H1 (cell line): Measurements from ENCODE around the gene MZT2A. TPM values are rescaled to one million over a fixed set of nuclear protein-coding genes. Genes with fewer than 3 reads are reported as not detected.

Experiments
- CTCF ChIA-PET: fragments of 300-600 bp; sonication (Branson Sonifier 250); formaldehyde crosslinking; loops from one replicate; lab custom pipeline; 2021; ENCODE audit not compliant: partially characterized antibody; lab: Charles Lee
- POLR2A ChIA-PET: fragments of 300-600 bp; sonication (Branson Sonifier 250); formaldehyde crosslinking; loops from one replicate; lab custom pipeline; 2021; ENCODE audit warnings: inconsistent platforms; ENCODE audit not compliant: partially characterized antibody; lab: Charles Lee
- DNase-seq, 2 experiments: peaks; one replicate each; pipeline versions ENCODE4 v3.0.0 to v3.0.0-alpha.2; 2010 to 2022; ENCODE audit warnings: low spot score in 2 of 2, low read depth in 1 of 2, mixed read lengths in 1 of 2
- FAIRE-seq: peaks from 2 replicates; lab custom pipeline; 2011; peaks lifted over from hg19 to GRCh38; lab: Jason Lieb, UNC
- H2AFZ ChIP-seq: 2 replicates; pipeline ENCODE4 v1.8.1; 2012; ENCODE audit warnings: low read length, inconsistent platforms
- H2AK5ac ChIP-seq: 2 replicates; pipeline ENCODE4 v1.6.1; 2013; ENCODE audit warnings: low read depth, low read length
- H2BK120ac ChIP-seq: replicated peaks from 2 replicates; pipeline ENCODE3; 2013; ENCODE audit warnings: low read depth, low read length, inconsistent platforms
- H2BK12ac ChIP-seq: 2 replicates; pipeline ENCODE4 v1.6.1; 2013; ENCODE audit warnings: low read depth, low read length
- H2BK15ac ChIP-seq: 2 replicates; pipeline ENCODE4 v1.6.1; 2013; ENCODE audit warnings: low read length
- H2BK20ac ChIP-seq: 2 replicates; pipeline ENCODE4 v1.6.1; 2013; ENCODE audit warnings: low read length
- H2BK5ac ChIP-seq: 2 replicates; pipeline ENCODE4 v1.6.1; 2013; ENCODE audit warnings: low read depth, low read length
- H3K14ac ChIP-seq: 2 replicates; pipeline ENCODE4 v1.6.1; 2013; ENCODE audit warnings: inconsistent platforms; ENCODE audit not compliant: insufficient read length
- H3K18ac ChIP-seq: 2 replicates; pipeline ENCODE4 v1.6.1; 2013; ENCODE audit warnings: low read length; ENCODE audit errors: extremely low read depth
- H3K23ac ChIP-seq: 2 replicates; pipeline ENCODE4 v1.6.1; 2013; ENCODE audit warnings: inconsistent platforms; ENCODE audit not compliant: insufficient read length
- H3K23me2 ChIP-seq: 2 replicates; pipeline ENCODE4 v1.6.1; 2013; ENCODE audit warnings: low read depth, low read length
- H3K27ac ChIP-seq: 2 replicates; pipeline ENCODE4 v1.6.1; 2011; ENCODE audit warnings: low read depth, low read length, inconsistent platforms
- H3K27me3 ChIP-seq, 4 experiments: replicated peaks in 1 of 4; 1 replicate in 1 of 4; 2 replicates in 3 of 4; pipeline versions ENCODE4 v1.6.1 to v1.8.1; 2011 to 2013; ENCODE audit warnings: low read length in 3 of 4, mild to moderate bottlenecking in 3 of 4, inconsistent platforms in 2 of 4, mixed read lengths in 2 of 4, moderate library complexity in 1 of 4; ENCODE audit not compliant: control insufficient read depth in 3 of 4, insufficient read depth in 3 of 4; ENCODE audit errors: extremely low read depth in 1 of 4
- H3K36me3 ChIP-seq, 4 experiments: 2 replicates each; pipeline versions ENCODE4 v1.6.1 to v1.8.1; 2011 to 2013; ENCODE audit warnings: mild to moderate bottlenecking in 4 of 4, low read length in 3 of 4, moderate library complexity in 2 of 4, control low read depth in 1 of 4, inconsistent platforms in 1 of 4; ENCODE audit not compliant: insufficient read depth in 4 of 4, control insufficient read depth in 2 of 4
- H3K4ac ChIP-seq: replicated peaks from 2 replicates; pipeline ENCODE3; 2013; ENCODE audit warnings: low read length, low read depth, mixed read lengths, inconsistent platforms; ENCODE audit not compliant: insufficient read length
- H3K4me1 ChIP-seq, 4 experiments: replicated peaks in 1 of 4; 1 replicate in 1 of 4; 2 replicates in 3 of 4; pipeline versions ENCODE4 v1.6.1 to v1.8.1; 2011 to 2013; ENCODE audit warnings: low read length in 3 of 4, inconsistent platforms in 2 of 4, mixed read lengths in 1 of 4; ENCODE audit not compliant: insufficient read depth in 4 of 4, control insufficient read depth in 3 of 4
- H3K4me2 ChIP-seq, 2 experiments: 2 replicates each; pipeline versions ENCODE4 v1.6.1 to v1.8.1; 2011 to 2013; ENCODE audit warnings: low read depth in 2 of 2, low read length in 2 of 2, control low read depth in 1 of 2, inconsistent platforms in 1 of 2, mild to moderate bottlenecking in 1 of 2; ENCODE audit not compliant: insufficient read depth in 1 of 2
- H3K4me3 ChIP-seq, 4 experiments: fragments of 200-600, 300-600 bp in 1 of 4; sonication (generic), shearing (Covaris generic), sonication (Bioruptor Twin) in 1 of 4; 2 replicates each; pipeline versions ENCODE4 v1.5.1 to v1.8.1; 2011 to 2016; ENCODE audit warnings: low read length in 4 of 4, low read depth in 3 of 4, control low read depth in 2 of 4, inconsistent platforms in 2 of 4, mild to moderate bottlenecking in 2 of 4, mixed read lengths in 1 of 4, moderate library complexity in 1 of 4; ENCODE audit not compliant: insufficient read depth in 2 of 4; ENCODE audit errors: extremely low read depth in 1 of 4
- H3K56ac ChIP-seq: replicated peaks from 2 replicates; pipeline ENCODE3; 2013; ENCODE audit warnings: low read depth, mild to moderate bottlenecking, mixed read lengths, low read length, inconsistent platforms; ENCODE audit not compliant: insufficient read length
- H3K79me1 ChIP-seq: 2 replicates; pipeline ENCODE4 v1.6.1; 2013; ENCODE audit warnings: low read depth, low read length, control low read depth
- H3K79me2 ChIP-seq, 2 experiments: 2 replicates each; pipeline versions ENCODE4 v1.6.1 to v1.8.1; 2012 to 2013; ENCODE audit warnings: low read length in 2 of 2, mild to moderate bottlenecking in 2 of 2, inconsistent platforms in 1 of 2; ENCODE audit not compliant: insufficient read depth in 2 of 2, control insufficient read depth in 1 of 2
- H3K9ac ChIP-seq, 4 experiments: replicated peaks in 1 of 4; 1 replicate in 1 of 4; 2 replicates in 3 of 4; pipeline versions ENCODE4 v1.6.1 to v1.8.1; 2011 to 2013; ENCODE audit warnings: low read depth in 3 of 4, low read length in 3 of 4, control low read depth in 2 of 4, mild to moderate bottlenecking in 2 of 4, moderate library complexity in 2 of 4, inconsistent platforms in 1 of 4; ENCODE audit errors: extremely low read depth in 1 of 4
- H3K9me3 ChIP-seq, 2 experiments: 2 replicates each; pipeline versions ENCODE4 v1.6.1 to v1.8.1; 2012 to 2013; ENCODE audit warnings: mild to moderate bottlenecking in 2 of 2, moderate library complexity in 2 of 2, control low read depth in 1 of 2, inconsistent platforms in 1 of 2, low read depth in 1 of 2, low read length in 1 of 2, mixed read lengths in 1 of 2; ENCODE audit not compliant: insufficient read depth in 2 of 2
- H4K20me1 ChIP-seq, 2 experiments: replicated peaks in 1 of 2; 2 replicates each; pipeline versions ENCODE3 to v1.8.1; 2011 to 2013; ENCODE audit warnings: inconsistent platforms in 2 of 2, low read length in 2 of 2, mild to moderate bottlenecking in 1 of 2; ENCODE audit not compliant: insufficient read depth in 2 of 2, control insufficient read depth in 1 of 2
- H4K5ac ChIP-seq: 2 replicates; pipeline ENCODE4 v1.6.1; 2013; ENCODE audit warnings: low read length, low read depth, mixed read lengths, inconsistent platforms; ENCODE audit not compliant: insufficient read length
- H4K8ac ChIP-seq: 2 replicates; pipeline ENCODE4 v1.8.0; 2013; ENCODE audit warnings: mild to moderate bottlenecking, moderate library complexity, low read length, inconsistent platforms; ENCODE audit not compliant: insufficient read depth; ENCODE audit errors: extremely low read depth
- H4K91ac ChIP-seq: replicated peaks from 2 replicates; pipeline ENCODE3; 2013; ENCODE audit warnings: low read length, mixed read lengths, inconsistent platforms; ENCODE audit not compliant: insufficient read length
- BACH1 ChIP-seq: IDR thresholded peaks from 2 replicates; pipeline ENCODE4 v1.6.1; 2012; ENCODE audit warnings: low read length, improper control_type of control experiment
- CEBPB ChIP-seq: IDR thresholded peaks from 2 replicates; pipeline ENCODE4 v1.6.1; 2012; ENCODE audit warnings: low read depth, low read length
- CTBP2 ChIP-seq: IDR thresholded peaks from 2 replicates; pipeline ENCODE4 v1.7.0; 2011; ENCODE audit warnings: borderline replicate concordance, mild to moderate bottlenecking, moderate library complexity, mixed read lengths, low read length; ENCODE audit not compliant: insufficient read depth, insufficient read length
- EZH2 ChIP-seq: fragments of 200-600 bp; sonication (generic); IDR thresholded peaks from 2 replicates; pipeline ENCODE4 v1.7.1; 2012; ENCODE audit warnings: low read depth, mild to moderate bottlenecking, moderate library complexity, low read length, inconsistent platforms; ENCODE audit not compliant: severe bottlenecking
- GABPA ChIP-seq: IDR thresholded peaks from 2 replicates; pipeline ENCODE4 v1.6.1; 2011; ENCODE audit warnings: mild to moderate bottlenecking, low read length, moderate library complexity, borderline replicate concordance; ENCODE audit not compliant: insufficient read depth
- GTF2F1 ChIP-seq: IDR thresholded peaks from 2 replicates; pipeline ENCODE4 v1.6.1; 2012; ENCODE audit warnings: low read depth, low read length, improper control_type of control experiment, borderline replicate concordance
- HDAC6 ChIP-seq: IDR thresholded peaks from one replicate; pipeline ENCODE4 v1.7.1; 2012; ENCODE audit warnings: low read depth, mild to moderate bottlenecking, inconsistent platforms, low read length, moderate library complexity
- KDM4A ChIP-seq: IDR thresholded peaks from one replicate; pipeline ENCODE4 v1.7.1; 2012; ENCODE audit warnings: low read depth, mild to moderate bottlenecking, moderate library complexity, low read length, inconsistent platforms; ENCODE audit not compliant: severe bottlenecking
- RAD21 ChIP-seq, 2 experiments: IDR thresholded peaks in 1 of 2; conservative IDR thresholded peaks in 1 of 2; 2 replicates each; pipeline ENCODE4 v1.6.1; 2011; ENCODE audit warnings: low read depth in 2 of 2, low read length in 2 of 2, improper control_type of control experiment in 1 of 2, inconsistent platforms in 1 of 2, mild to moderate bottlenecking in 1 of 2, moderate library complexity in 1 of 2
- RFX5 ChIP-seq: IDR thresholded peaks from 2 replicates; pipeline ENCODE4 v1.6.1; 2011; ENCODE audit warnings: low read depth, low read length, improper control_type of control experiment, borderline replicate concordance
- SP2 ChIP-seq: IDR thresholded peaks from 2 replicates; pipeline ENCODE4 v1.6.1; 2012; ENCODE audit warnings: mild to moderate bottlenecking, low read length, inconsistent platforms
- WGBS, 2 experiments: shearing (Covaris generic) in 1 of 2; methylation state at CpG; one replicate each; pipeline versions ENCODE4 v1.1.6 to v1.1.7; 2013 to 2015; ENCODE audit warnings: low lambda C conversion rate in 2 of 2, mixed read lengths in 2 of 2, inconsistent platforms in 1 of 2, low coverage in 1 of 2, missing lambda C conversion rate in 1 of 2; ENCODE audit not compliant: insufficient replicate concordance in 2 of 2, insufficient coverage in 1 of 2, insufficient read length in 1 of 2; ENCODE audit errors: extremely low coverage in 1 of 2, missing lambda C conversion rate in 1 of 2; 5-methylcytosine and 5-hydroxymethylcytosine counted together
- polyA plus RNA-seq, 7 experiments: library from polyadenylated mRNA; depleted of rRNA in 3 of 7; stranded (reverse) in 5 of 7; unstranded in 2 of 7; fragments of >200 nt in 5 of 7; fragments of 200-250 nt in 2 of 7; gene quantifications; 1 replicate in 5 of 7; 2 replicates in 1 of 7; 4 replicates in 1 of 7; pipeline versions ENCODE4 v1.2.1 to v1.2.3, GENCODE V29; 2011 to 2013; ENCODE audit warnings: missing spikeins in 2 of 7, mixed read lengths in 2 of 7
- total RNA-seq: library from RNA; stranded (reverse); fragmentation: NEBNext Ultra II Directional; extraction: Animal tissue kit (Norgen Biotek cat#: 25700); gene quantifications from 2 replicates; pipeline ENCODE4 v1.2.1, GENCODE V29; 2021
- TF ChIP-seq, protein P1 (sequence below): IDR thresholded peaks from 2 replicates; pipeline ENCODE4 v1.6.1; 2012; ENCODE audit warnings: inconsistent platforms
- TF ChIP-seq, protein P2 (sequence below): IDR thresholded peaks from 2 replicates; pipeline ENCODE4 v1.6.1; 2012; ENCODE audit warnings: inconsistent platforms

MZT2A gene
- total and polyA plus RNA-seq, 2 of the 8 experiments (the other 6 are each of a cell fraction or from before 2014, with no cell fraction given) = 116 to 120 TPM

DNA sequence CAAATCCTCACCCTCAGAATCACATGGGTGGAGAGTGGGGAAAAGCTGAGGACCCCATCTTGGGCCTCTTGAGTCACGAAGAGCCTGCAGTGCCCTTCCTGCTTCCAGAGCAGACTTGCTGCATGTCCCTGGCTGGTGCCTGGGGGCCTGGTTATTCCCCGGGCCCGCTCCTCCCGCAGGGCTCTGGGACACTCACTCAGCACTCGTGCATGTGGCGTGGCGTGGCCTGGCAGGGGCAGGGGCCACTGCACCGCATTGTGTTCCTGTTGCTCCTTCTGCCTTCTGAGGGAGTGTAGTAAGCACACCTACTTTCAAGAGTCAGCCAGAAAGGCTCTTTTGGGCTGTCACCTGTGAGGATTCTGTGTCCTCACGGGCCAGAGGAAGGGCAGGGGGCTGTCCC lies 17.4 kb upstream of the MZT2A start:
- Histone ChIP-seq H3K23ac (no peak overlapping the region), H3K79me2 (no peaks in the 10 kb centered on the region), H3K4me2 (no peak overlapping the region), H4K8ac (no peak overlapping the region), H2BK120ac (no peak overlapping the region), H2AFZ (no peak overlapping the region), H3K4me3 (no peak overlapping the region), H3K9ac (no peak overlapping the region), H3K36me3 (peaks cover 5 to 53% (median 29%) of the 10 kb centered on the region in 4 experiments; a peak in 7 of 8 replicates), H3K14ac (no peak overlapping the region), H2AK5ac (no peak overlapping the region), H3K4me1 (no peaks in the 10 kb centered on the region), H2BK12ac (no peak overlapping the region), H3K27me3 (no peaks in the 10 kb centered on the region), H3K18ac (no peak overlapping the region), H3K27ac (no peak overlapping the region), H4K91ac (no peak overlapping the region), H3K79me1 (0 out of 2 replicates have a peak, but pooled peaks cover 2% of the 10 kb centered on the region), H3K56ac (no peak overlapping the region), H2BK20ac (no peak overlapping the region), H3K9me3 (no peaks in the 10 kb centered on the region), H3K23me2 (no peaks in the 10 kb centered on the region), H4K5ac (no peak overlapping the region), H4K20me1 (peaks cover 0 to 1% of the 10 kb centered on the region in 2 experiments), H3K4ac (no peak overlapping the region), H2BK5ac (no peak overlapping the region), H2BK15ac (no peak overlapping the region)
- 92% methylated on average over 9 of the region's 9 CpGs; no CpG with 5 or more reads in 1 of the 2 experiments for WGBS, 2 experiments
- DNase-seq (no peak), FAIRE-seq (no peak)
- CTCF ChIA-PET = interaction anchor here (0.6 kb wide), 1 partner anchor 96 kb away, joined by 3 read pairs; no protein-coding TSS in a partner anchor
- POLR2A ChIA-PET = no interaction called here
- TF ChIP-seq SP2 = no peak
- TF ChIP-seq, protein P1, sequence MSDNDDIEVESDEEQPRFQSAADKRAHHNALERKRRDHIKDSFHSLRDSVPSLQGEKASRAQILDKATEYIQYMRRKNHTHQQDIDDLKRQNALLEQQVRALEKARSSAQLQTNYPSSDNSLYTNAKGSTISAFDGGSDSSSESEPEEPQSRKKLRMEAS = no peak
- TF ChIP-seq GTF2F1 = no peak
- TF ChIP-seq KDM4A = no peak
- TF ChIP-seq RAD21 (IDR thresholded peaks at IDR 0.05 in 1 of 2, conservative IDR thresholded peaks at IDR 0.05 in 1 of 2; ENCODE audit: low read depth in 2 of 2, low read length in 2 of 2) = no peak
- no peak for TF ChIP-seq EZH2
- TF ChIP-seq CTBP2 = no peak
- no peak for TF ChIP-seq GABPA
- TF ChIP-seq, protein P2, sequence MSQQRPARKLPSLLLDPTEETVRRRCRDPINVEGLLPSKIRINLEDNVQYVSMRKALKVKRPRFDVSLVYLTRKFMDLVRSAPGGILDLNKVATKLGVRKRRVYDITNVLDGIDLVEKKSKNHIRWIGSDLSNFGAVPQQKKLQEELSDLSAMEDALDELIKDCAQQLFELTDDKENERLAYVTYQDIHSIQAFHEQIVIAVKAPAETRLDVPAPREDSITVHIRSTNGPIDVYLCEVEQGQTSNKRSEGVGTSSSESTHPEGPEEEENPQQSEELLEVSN = no peak
- TF ChIP-seq BACH1 = no peak
- TF ChIP-seq RFX5 = no peak
- no peak for TF ChIP-seq HDAC6
- TF ChIP-seq CEBPB = no peak
